Measurements from ENCODE around the gene UBASH3A. TPM values are rescaled to one million over a fixed set of nuclear protein-coding genes. Genes with fewer than 3 reads are reported as not detected.

The UBASH3A gene
- total RNA-seq, 3 donors from 2014 or later: 0.60 to 2.5 (median 1.8) TPM

DNA sequence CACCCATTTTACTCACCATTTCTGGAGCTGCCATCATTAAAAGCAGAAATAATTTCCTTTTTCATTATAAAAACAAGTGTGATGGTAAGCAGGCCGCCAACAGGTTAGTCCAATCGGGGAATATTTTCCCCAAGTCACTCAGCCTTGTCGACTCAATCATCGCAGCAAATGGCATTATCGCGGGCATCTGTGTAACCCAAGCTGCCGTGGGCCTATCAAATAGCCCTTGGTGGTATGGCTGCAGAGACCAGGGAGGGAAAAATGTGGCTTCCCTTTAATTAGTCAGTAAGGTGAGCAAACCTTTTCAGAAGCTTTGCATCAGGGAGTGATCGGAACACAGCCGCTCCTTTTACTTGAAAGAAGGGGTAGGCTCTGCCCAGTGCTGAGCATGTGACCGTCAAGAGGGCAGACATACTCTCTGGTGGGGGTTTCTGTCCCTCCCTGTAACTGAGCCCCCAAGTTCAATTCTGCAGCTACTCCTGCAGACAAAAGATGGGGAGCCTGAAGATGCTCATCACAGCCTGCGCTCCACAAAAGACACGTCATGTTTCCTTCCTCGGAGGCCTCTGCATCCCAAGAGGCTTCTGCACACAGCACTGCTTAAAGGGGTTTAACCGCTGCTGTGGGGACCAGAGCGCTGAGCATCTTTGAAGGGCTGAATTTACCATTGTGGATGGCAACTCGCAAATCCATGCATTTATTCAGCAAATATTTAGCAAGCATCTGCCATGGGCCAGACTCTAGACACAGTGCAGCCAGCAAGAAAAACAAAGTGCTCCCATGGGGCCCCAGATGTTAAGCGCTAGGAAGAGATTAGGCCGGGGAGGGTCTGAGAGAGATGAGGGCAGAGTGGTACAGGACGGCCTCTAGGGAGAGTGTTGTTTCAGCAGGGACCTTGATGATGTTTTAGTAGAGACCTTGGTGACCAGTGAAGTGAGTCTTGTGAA is 6.6 kb upstream of the UBASH3A start:
- no peaks in the 10 kb centered on the region for H3K4me1 ChIP-seq (ENCODE audit: low read depth)
- no peaks in the 10 kb centered on the region for H3K9me3 ChIP-seq
- no peaks in the 10 kb centered on the region for H3K36me3 ChIP-seq (ENCODE audit: low read depth)
- peak in 1 of 3 donors; percentile 6 for DNase-seq
- intact Hi-C loops (cut with DNase I, micrococcal nuclease): no loop called here
- ATAC-seq: no peak
- H3K4me3 ChIP-seq: no peak overlapping the region
- TF ChIP-seq, protein P1, sequence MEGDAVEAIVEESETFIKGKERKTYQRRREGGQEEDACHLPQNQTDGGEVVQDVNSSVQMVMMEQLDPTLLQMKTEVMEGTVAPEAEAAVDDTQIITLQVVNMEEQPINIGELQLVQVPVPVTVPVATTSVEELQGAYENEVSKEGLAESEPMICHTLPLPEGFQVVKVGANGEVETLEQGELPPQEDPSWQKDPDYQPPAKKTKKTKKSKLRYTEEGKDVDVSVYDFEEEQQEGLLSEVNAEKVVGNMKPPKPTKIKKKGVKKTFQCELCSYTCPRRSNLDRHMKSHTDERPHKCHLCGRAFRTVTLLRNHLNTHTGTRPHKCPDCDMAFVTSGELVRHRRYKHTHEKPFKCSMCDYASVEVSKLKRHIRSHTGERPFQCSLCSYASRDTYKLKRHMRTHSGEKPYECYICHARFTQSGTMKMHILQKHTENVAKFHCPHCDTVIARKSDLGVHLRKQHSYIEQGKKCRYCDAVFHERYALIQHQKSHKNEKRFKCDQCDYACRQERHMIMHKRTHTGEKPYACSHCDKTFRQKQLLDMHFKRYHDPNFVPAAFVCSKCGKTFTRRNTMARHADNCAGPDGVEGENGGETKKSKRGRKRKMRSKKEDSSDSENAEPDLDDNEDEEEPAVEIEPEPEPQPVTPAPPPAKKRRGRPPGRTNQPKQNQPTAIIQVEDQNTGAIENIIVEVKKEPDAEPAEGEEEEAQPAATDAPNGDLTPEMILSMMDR (IDR thresholded peaks at IDR 0.05): no peak

DNA sequence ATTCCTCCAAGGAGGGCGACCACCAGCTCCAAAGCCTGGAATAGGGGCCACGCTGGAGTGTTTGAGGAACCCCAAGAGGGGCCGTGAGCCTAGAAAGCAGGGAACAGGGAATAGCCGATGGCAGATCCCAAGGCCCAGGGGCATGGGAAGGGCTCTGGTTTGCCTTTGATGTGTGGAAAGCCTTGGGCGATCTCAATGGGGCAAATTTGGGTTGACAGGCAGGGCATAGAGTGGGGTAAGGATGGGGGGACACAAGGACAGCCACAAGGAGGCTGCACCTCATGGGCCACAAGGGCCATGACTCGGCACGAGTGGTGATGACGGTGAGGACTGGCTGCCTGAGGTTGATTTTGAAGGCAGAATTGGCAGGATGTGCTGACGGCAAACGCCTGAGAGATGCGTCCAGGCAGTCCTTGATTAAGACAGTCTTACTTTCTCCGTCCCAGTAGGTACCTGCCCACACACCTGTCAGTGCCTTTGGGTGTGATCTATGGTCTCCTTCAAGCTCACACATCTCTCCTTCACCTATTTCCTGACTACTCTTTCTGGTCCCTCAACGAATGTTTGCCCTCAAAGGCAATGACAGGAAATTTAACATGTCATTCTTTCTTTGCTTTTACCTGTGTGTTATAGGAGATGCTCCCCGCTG is 5.8 kb upstream of the UBASH3A start:
- H3K4me3 ChIP-seq: no peak overlapping the region
- no peak for ATAC-seq

DNA sequence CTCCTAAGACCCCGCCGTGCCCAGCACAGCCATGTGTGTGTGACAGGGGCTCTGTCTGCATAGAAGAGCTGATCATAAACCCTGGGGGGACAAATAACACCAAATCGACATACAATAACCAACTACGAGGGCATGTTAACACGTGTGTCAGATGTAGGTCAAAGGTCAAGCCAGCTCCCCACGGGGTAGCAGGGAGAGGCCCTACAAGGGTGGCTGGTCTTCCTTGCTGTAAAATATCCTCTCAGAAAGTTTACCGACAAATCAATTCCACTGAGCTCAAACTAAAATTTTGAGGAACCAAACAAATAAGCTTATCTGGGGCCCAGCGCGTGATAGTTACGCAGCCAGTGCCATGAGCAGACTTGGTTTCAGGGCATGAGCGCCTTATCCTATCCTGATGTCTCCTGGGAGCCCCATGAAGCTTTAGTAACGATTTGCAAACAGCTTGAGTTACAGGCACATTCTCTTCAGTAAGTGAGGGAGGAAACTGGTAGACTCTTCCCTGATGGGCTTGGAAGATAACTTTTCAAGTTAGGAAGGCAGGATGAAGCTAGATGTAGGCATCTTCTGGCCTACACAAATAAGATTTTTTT is 5.2 kb upstream of the UBASH3A start:
- TF ChIP-seq, protein P1 (IDR thresholded peaks at IDR 0.05): no peak
- no peak for ATAC-seq
- Histone ChIP-seq H3K4me3 (no peak overlapping the region), H3K36me3 (ENCODE audit: low read depth) (no peaks in the 10 kb centered on the region), H3K4me1 (ENCODE audit: low read depth) (no peaks in the 10 kb centered on the region), H3K9me3 (no peaks in the 10 kb centered on the region)
- DNase-seq: no peak
- intact Hi-C loops (cut with DNase I, micrococcal nuclease): no loop called here

More for the DNA sequence above, 5.8 kb upstream of the UBASH3A start:
- TF ChIP-seq, protein P1 (IDR thresholded peaks at IDR 0.05): no peak
- H3K4me1 ChIP-seq (ENCODE audit: low read depth): no peaks in the 10 kb centered on the region
- DNase-seq: no peak
- no peaks in the 10 kb centered on the region for H3K9me3 ChIP-seq
- no peaks in the 10 kb centered on the region for H3K36me3 ChIP-seq (ENCODE audit: low read depth)
- intact Hi-C loops (cut with DNase I, micrococcal nuclease): no loop called here

DNA sequence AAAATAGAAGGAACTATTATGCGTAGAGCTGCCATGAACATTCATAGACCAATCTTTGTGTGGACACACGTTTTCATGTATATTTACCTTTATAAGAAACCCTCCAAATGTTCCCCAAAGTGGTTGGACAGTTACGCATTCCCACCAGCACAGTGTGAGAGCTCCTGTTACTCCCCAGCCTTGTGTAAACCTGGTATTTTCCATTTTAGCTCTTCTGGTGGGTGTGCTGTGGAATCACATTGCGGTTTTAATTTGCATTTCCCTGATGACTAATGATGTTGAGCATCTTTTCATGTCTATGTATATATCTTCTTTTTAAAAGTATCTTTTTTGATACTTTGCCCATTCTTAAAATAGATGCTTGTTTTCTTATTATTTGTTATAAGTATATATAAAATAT is 3.2 kb upstream of the UBASH3A start:
- TF ChIP-seq, protein P1 (IDR thresholded peaks at IDR 0.05): no peak
- Histone ChIP-seq H3K4me1 (ENCODE audit: low read depth) (no peaks in the 10 kb centered on the region), H3K36me3 (ENCODE audit: low read depth) (no peaks in the 10 kb centered on the region), H3K9me3 (no peaks in the 10 kb centered on the region), H3K4me3 (no peak overlapping the region)
- ATAC-seq (no peak), DNase-seq (no peak)
- intact Hi-C loops (cut with DNase I, micrococcal nuclease): no loop called here

DNA sequence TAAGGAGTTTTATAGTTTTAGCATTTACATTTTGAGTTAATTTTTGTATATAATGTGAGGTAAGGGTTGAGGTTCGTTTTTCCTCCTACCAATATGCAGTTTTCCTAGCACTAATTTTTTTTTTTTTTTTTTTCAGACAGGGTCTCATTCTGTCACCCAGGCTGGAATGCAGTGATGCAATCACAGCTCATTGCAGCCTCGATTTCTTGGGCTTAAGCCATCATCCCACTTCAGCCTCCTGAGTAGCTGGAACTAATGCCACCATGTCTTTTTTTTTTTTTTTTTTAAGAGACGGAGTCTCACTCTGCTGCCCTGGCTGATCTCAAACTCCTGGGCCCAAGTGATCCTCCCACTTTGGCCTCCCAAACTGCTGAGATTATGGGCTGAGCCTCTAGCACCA is 2.5 kb upstream of the UBASH3A start:
- Histone ChIP-seq H3K9me3 (no peaks in the 10 kb centered on the region), H3K36me3 (ENCODE audit: low read depth) (no peaks in the 10 kb centered on the region), H3K4me1 (ENCODE audit: low read depth) (no peaks in the 10 kb centered on the region), H3K4me3 (no peak overlapping the region)
- DNase-seq (no peak), ATAC-seq (no peak)
- TF ChIP-seq, protein P1 (IDR thresholded peaks at IDR 0.05): no peak
- intact Hi-C loops (cut with DNase I, micrococcal nuclease): no loop called here
